ENCODE measurements around the gene PGM2.
"Not testable (repeated sequence)": the region's sequence is repeated elsewhere in the genome, so short reads cannot be mapped to it uniquely, and the experiment has no call there.

Gene PGM2

GRCh38 chr4:37826295-37827029 is at the start of gene PGM2:
TSS of gene PGM2 (plus strand) at chr4:37826686. CDS start at chr4:37826733, 47 bp downstream.
- DNase-seq = peak; percentile 87

DNA sequence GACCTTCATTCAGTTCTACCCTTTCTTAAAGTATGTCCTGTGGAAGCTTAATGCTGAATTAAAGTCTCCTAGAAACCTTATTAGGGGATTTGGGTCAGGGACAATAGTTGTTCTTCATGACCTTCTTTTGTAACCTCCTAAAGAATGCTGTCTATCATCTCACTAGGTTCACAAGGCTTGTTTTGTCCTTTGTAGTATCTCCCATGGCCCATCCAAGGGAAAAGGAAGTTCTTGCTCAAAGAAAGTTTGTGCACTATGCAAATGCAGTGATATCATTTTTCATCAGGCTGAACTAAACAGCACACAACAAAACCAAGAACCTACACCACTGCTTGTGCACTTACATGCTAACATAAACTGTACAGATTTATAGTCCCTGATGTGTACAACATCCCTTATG is 46.6 kb upstream of the PGM2 start:
- DNase-seq = no peak

DNA sequence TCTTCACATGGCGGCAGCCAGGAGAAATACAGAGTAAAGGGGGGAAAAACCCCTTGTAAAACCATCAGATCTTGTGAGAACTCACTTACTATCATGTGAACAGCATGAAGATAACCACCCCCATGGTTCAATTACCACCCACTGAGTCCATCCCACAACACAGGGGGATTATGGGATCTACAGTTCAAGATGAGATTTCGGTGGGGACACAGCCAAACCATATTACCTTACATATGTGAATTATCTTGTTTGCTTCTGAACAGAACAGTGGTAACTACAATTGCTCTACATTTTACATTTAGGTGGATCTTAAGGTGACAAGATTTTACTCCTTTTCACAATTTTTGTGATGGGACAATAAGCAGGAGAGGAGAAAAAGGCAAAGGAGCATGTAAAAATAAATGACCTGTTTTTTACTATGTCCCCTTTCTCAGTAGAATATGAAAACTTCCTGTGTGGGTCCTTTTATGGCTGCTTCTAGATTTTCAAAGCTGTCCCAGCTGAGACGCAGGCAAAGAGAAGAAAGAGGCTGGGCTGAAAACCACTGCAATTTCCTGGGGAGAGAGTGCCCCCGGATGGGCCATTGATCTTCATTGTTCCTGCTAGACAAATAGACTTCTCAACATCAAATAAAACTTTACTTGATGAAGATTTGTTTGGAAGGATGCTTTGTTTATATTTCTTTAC is 45.9 kb upstream of the PGM2 start:
- peak; percentile 64 for DNase-seq

- no peak for DNase-seq
These were observed 45.4 kb upstream of the PGM2 start for GRCh38 chr4:37781131-37781455.

DNA sequence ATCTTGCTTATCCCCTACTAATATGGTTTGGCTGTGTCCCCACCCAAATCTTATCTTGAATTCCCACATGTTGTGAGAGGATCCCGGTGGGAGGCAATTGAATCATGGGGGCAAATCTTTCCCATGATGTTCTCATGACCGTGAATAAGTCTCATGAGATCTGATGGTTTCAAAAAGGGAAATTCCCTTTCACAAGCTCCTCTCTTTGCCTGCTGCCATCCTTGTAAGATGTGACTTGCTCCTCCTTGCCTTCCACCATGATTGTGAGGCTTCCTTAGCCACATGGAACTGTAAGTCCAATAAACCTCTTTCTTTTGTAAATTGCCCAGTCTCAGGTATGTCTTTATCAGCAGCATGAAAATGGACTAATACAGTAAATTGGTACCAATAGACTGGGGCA is 40.2 kb upstream of the PGM2 start:
- DNase-seq = not testable (repeated sequence)

GRCh38 chr4:37787883-37788460 is 38.5 kb upstream of the PGM2 start:
- not testable (repeated sequence) for DNase-seq

GRCh38 chr4:37788819-37789218 is 37.7 kb upstream of the PGM2 start:
- DNase-seq = no peak

DNA sequence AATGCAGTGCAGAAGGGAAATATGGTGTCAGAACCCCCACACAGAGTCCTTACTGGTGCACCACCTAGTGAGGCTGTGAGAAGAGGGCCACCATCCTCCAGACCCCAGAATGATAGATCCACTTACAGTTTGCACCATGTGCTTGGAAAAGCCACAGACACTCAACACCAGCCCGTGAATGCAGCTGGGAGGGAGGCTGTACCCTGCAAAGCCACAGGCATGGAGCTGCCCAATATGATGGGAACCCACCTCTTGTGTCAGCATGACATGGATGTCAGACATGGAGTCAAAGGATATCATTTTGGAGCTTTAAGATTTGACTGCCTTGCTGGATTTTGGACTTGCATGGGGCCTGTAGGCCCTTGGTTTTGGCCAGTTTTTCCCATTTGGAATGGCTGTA is 34.2 kb upstream of the PGM2 start:
- DNase-seq = no peak

DNA sequence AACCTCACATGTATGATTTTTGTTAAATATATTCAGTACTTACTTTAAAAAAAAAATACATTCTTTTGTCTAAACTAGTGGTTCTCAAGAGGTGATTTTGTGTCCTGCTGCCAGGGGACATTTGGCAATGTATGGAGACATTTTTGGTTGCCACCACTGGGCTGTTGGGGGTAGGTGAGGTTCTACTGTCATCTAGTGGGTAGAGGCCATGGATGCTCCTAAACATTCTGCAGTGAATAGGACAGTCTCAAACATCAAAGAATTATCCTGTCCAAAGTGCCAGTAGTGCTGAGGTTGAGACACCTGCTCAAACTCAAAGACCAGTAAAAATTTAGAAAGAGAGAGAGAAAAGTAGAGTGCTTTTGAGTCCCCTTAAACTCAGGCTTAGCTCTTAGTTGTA is 32.9 kb upstream of the PGM2 start:
- DNase-seq = peak; percentile 31

DNA sequence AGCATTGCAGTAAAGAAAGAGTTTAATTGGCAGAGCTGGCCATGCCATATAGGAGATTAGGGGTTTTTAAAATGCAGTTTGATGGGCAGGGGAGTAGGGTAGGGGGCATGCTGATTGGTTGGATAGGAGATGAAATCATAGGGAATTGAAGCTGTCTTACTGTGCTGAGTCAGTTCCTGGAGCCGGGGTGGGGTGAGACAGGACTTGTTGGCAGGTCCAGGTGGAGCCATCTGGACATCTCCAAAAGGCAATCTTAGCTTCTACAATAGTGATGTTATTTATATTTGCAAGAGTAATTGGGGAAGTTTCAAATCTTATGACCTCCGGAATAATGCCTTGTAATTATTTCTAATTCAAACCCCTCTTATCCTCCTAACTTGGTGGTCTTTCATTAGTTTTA is 32.4 kb upstream of the PGM2 start:
- no peak for DNase-seq

DNA sequence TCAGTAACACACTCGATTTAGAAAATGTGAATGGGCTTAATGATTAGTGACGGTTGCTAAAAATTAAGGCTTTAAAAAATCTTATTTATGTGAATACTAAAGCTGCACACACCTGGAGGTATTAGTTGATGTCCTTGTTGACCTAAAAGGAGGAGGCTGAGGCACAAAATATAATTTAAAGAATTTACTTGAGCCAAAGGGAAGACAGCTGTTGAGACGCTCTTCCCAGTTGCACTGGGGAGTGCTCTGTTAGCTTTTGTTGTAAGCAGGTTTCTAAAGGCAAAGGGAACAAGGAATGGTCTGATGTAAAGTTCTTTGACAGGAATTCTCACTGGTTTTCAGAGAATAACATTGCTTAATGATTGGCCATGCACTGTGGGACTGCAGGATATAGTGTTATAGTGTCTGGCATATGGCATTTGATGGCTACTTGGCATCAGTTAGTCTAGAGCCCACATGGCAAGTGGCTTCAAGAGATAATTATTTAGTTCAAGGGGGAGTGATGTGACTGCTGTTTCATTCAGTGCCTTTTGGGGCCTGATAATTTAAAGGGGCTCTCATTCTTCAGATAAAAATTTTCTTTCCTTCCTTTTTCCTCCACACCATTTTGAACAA is 30.8 kb upstream of the PGM2 start:
- no peak for DNase-seq

- DNase-seq = no peak
These were observed 29.1 kb upstream of the PGM2 start for GRCh38 chr4:37797374-37797773.

DNA sequence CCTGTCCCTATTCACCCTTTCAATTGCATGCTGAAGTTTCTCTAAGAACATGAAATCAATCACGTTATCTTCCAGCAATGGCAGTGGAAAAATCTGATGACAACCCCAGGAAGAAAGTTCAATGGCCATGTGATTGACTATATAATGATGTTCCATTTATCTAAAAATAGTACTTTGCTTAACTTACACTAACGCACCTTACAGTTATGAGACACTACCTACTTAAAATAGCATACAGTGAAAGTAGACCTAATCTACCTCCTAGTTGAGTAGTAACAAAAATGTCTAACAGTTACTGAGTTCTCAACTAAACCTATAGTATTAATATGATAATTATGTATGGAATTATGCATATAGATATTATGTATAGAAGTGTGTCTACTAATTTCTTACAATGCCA is 28.6 kb upstream of the PGM2 start:
- DNase-seq = no peak

GRCh38 chr4:37798616-37799015 is 27.9 kb upstream of the PGM2 start:
- no peak for DNase-seq

DNA sequence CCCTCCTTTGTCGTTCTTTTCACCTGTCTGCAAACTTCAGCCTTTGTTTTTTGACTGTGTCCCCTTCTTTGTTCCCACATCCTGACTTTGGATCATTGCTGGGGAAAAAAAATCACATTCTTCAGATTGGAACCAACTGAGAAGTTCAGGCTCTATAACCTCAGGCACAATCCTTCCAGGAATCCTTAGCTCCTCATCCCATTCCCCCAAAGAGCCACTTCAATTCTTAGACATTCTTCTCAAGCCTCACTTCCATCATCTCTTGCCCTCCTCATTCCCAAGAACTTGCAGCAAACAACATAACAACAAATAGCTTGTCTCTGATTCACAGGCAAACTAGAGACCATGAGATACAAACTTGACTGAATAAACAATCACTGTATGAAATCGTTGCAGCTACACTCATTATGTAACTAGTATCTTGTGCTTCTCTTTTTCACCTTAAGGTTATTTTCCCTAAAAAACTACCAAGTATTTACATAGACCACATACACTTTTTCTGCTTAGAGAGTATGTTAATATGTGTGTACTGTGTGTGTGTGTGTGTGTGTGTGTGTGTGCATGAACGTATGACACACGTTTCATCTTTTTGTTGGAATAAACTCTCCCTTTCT is 26.4 kb upstream of the PGM2 start:
- DNase-seq = no peak

DNA sequence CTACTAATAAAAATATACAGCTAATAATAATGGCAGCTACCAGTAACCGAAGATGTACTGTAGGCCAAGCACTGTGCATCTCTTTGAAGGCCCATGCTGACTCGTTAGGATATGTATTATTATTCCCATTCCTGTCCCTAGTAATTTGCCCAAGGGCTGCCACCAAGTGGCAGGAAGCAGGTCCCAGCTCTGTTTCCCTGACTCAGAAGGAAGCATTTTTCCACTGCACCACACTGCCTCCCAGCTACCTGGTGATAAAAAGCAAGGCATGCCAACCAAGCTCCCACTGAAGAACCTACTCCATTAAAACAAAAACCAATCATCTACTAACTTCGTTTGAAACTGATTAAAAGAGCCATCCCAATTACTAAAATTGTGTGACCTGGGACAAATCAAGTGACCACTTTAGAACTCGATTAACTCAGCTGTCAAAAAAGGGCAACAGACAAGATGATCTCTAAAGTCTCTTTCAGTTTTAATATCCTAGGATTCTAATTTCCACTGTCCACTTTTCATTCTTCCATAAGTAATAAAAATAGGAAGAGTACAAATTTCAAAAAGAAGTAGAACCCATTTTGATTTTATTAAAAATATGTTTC is 24.3 kb upstream of the PGM2 start:
- no peak for DNase-seq

GRCh38 chr4:37803348-37803973 is 23.0 kb upstream of the PGM2 start:
- DNase-seq = no peak

DNA sequence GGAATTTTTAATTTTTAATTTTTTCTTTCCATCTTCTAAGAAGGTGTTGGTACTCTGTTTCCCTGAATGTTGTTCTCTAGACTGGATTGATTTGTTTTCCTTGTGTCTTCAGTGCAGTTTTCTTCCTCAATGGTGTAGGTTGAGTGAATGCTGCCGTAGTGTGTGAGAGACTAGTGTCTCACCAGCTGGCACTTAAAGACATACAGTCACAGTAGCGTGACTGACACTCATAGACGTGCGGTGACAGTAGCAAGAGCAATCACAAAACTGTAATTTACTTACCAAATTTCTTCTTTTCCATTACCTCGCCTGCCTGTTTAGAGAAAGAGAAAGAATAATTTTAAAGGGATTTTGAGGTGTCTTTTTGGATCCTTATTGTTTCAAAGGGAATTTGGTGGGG is 21.4 kb upstream of the PGM2 start:
- DNase-seq = no peak

DNA sequence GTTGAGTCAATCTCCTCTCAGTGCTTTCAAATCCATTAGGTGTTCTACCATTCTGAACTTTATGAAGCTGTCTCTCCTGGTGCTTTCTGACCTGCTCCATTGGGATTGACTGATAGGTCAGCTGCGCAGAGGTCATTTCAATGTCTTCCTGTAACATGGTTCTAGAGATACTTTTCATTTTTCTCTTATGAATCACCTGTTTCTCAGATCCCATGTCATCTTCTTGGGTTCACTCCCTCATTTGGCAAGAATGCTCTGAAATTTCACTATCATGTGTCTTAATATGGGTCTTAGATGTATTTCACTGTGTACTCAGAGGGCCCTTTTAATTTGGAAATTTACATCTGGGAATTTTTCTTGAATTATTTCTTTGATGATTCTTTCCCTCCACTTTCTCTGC is 13.8 kb upstream of the PGM2 start:
- no peak for DNase-seq

GRCh38 chr4:37815591-37815990 is 10.9 kb upstream of the PGM2 start:
- DNase-seq = no peak

DNA sequence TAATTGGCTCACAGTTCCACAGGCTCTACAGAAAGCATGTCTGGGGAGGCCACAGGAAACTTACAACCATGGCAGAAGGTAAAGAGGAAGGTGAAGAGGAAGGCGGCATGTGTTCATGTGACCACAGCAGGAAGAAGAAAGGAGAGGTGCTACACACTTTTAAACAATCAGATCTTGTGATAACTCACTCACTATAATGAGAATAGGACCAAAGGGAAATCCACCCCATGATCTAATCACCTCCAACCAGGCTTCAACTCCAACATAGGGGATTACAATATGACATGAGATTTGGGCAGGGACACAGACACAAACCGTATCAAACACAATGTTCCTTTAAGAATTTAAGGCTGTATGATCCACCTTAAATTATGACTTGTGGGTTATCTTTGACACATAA is 10.5 kb upstream of the PGM2 start:
- DNase-seq = peak; percentile 24

- no peak for DNase-seq
These were observed 9.8 kb upstream of the PGM2 start for GRCh38 chr4:37816719-37817118.

DNA sequence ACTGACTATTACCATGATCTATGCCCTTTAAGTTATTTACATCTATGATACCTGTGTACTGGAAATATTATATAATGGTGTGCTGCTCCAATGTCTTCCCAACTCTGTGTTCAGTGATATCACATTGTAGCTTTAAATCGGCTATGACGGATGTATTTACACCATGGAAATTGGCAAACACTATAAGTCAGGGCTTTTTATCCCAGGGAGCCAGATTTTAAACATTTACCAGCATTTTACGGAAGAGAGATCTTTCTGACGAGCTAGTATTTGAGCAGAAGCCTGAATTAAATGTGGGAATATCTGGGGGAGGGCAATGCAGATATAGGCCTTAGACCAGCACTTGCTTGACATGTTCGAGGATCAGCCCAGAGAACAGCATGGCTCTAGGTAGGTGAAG is 7.7 kb upstream of the PGM2 start:
- DNase-seq = no peak

All from CD4-positive, alpha-beta T cell treated with Interleukin-15 for 1 hour (primary cell).